ENCODE data around the gene PRR12.

Gene PRR12

GRCh38 chr19:49560358-49560900 is 30.6 kb upstream of the PRR12 start:
- no peak for DNase-seq (ENCODE audit: low spot score)
- in situ Hi-C loops (cut with MboI; ENCODE audit: low pct_unique_long_range_greater_than_20kb, low sequenced_read_pairs, unreplicated experiment), result no loop called here
- no peak for TF ChIP-seq CTCF (IDR thresholded peaks at IDR 0.05; ENCODE audit: extremely low read depth, insufficient read depth, missing control alignments)

GRCh38 chr19:49564616-49565045 is 26.4 kb upstream of the PRR12 start:
- no peak for DNase-seq (ENCODE audit: low spot score)

GRCh38 chr19:49565261-49565660 is 25.7 kb upstream of the PRR12 start:
- no peak for TF ChIP-seq CTCF (IDR thresholded peaks at IDR 0.05; ENCODE audit: extremely low read depth, insufficient read depth, missing control alignments)
- no peak for DNase-seq (ENCODE audit: low spot score)
- in situ Hi-C loops (cut with MboI; ENCODE audit: low pct_unique_long_range_greater_than_20kb, low sequenced_read_pairs, unreplicated experiment), result no loop called here

More at GRCh38 chr19:49564616-49565045, 26.4 kb upstream of the PRR12 start:
- TF ChIP-seq CTCF (IDR thresholded peaks at IDR 0.05; ENCODE audit: extremely low read depth, insufficient read depth, missing control alignments), result no peak
- in situ Hi-C loops (cut with MboI; ENCODE audit: low pct_unique_long_range_greater_than_20kb, low sequenced_read_pairs, unreplicated experiment), result no loop called here

- no peak for TF ChIP-seq CTCF (IDR thresholded peaks at IDR 0.05; ENCODE audit: extremely low read depth, insufficient read depth, missing control alignments)
- no peak for DNase-seq (ENCODE audit: low spot score)
- in situ Hi-C loops (cut with MboI; ENCODE audit: low pct_unique_long_range_greater_than_20kb, low sequenced_read_pairs, unreplicated experiment), result no loop called here
These were observed 24.7 kb upstream of the PRR12 start for GRCh38 chr19:49566302-49566701.

GRCh38 chr19:49567861-49568441 is 23.0 kb upstream of the PRR12 start:
- no peak for DNase-seq (ENCODE audit: low spot score)
- in situ Hi-C loops (cut with MboI; ENCODE audit: low pct_unique_long_range_greater_than_20kb, low sequenced_read_pairs, unreplicated experiment), result no loop called here
- no peak for TF ChIP-seq CTCF (IDR thresholded peaks at IDR 0.05; ENCODE audit: extremely low read depth, insufficient read depth, missing control alignments)

- in situ Hi-C loops (cut with MboI; ENCODE audit: low pct_unique_long_range_greater_than_20kb, low sequenced_read_pairs, unreplicated experiment), result no loop called here
- peak; percentile 86 for DNase-seq (ENCODE audit: low spot score)
- peak; percentile 88 for TF ChIP-seq CTCF (IDR thresholded peaks at IDR 0.05; ENCODE audit: extremely low read depth, insufficient read depth, missing control alignments)
These were observed 20.7 kb upstream of the PRR12 start for GRCh38 chr19:49570138-49570856.

All from GM13977 (cell line).